Pancreas (tissue), 10 donors: ENCODE results near the gene NDFIP2. TPM values are rescaled to one million over a fixed set of nuclear protein-coding genes. Genes with fewer than 3 reads are reported as not detected.
A peak's percentile ranks its signal among the peaks of the same experiment; 100 is the strongest.

Experiments
- ATAC-seq, 4 donors: fragments of 200-7000 bp; cut with Tn5 transposase; one replicate each; pipeline versions ENCODE4 v1.8.0 to v1.9.1; 2020; ENCODE audit warnings: mild to moderate bottlenecking in 4 of 4, moderate library complexity in 4 of 4
- DNase-seq, 6 donors: peaks; one replicate each; pipeline ENCODE4 v3.0.0-alpha.2; 2020
- FAIRE-seq: peaks from 2 replicates; lab custom pipeline; 2012; peaks lifted over from hg19 to GRCh38; lab: Jason Lieb, UNC
- H3K27ac ChIP-seq, 4 donors: fragments of 200-600 bp; sonication (generic); 1 replicate in 3 of 4; 2 replicates in 1 of 4; pipeline versions ENCODE4 v1.5.0 to v1.8.0; 2020
- H3K27me3 ChIP-seq, 4 donors: fragments of 200-600 bp; one replicate each; pipeline ENCODE4 v1.8.0; 2021
- H3K36me3 ChIP-seq, 3 donors: fragments of 200-600 bp; sonication (generic) in 1 of 3; one replicate each; pipeline versions ENCODE4 v1.5.0 to v1.8.0; 2020 to 2021
- H3K4me1 ChIP-seq, 3 donors: fragments of 200-600 bp; one replicate each; pipeline ENCODE4 v1.8.0; 2021
- H3K4me3 ChIP-seq, 4 donors: fragments of 200-600 bp; sonication (generic) in 2 of 4; one replicate each; pipeline versions ENCODE4 v1.5.0 to v1.8.0; 2020 to 2021
- H3K9me3 ChIP-seq, 4 donors: fragments of 200-600 bp; one replicate each; pipeline ENCODE4 v1.8.0; 2021
- WGBS, 2 donors: extraction: QIAGEN DNeasy Blood & Tissue Kit; methylation state at CpG; one replicate each; pipeline ENCODE4 v1.1.7; 2013; 5-methylcytosine and 5-hydroxymethylcytosine counted together
- intact Hi-C, 3 donors: fragments of 100-400 bp; cut with DNase I; formaldehyde crosslinking; loops; one replicate each; pipeline versions ENCODE4 v1.11.1 to v1.14.2; 2022
- polyA plus RNA-seq, 2 donors: library from polyadenylated mRNA; stranded (reverse); fragments of 200-250 nt; gene quantifications; one replicate each; pipeline ENCODE4 v1.2.3, GENCODE V29; 2013
- total RNA-seq, 6 donors: library from RNA; stranded (reverse); fragmentation: NEBNext Ultra II Directional in 4 of 6; extraction: Animal tissue kit (Norgen Biotek cat#: 25700) in 4 of 6; gene quantifications; one replicate each; pipeline versions ENCODE4 v1.2.1 to v1.2.4, GENCODE V29; 2021 to 2023
- TF ChIP-seq, protein P1 (sequence below), 4 donors: fragments of 200-600 bp; sonication (generic) in 3 of 4; IDR thresholded peaks; one replicate each; pipeline versions ENCODE4 v1.5.0 to v1.8.0; 2021; ENCODE audit warnings: antibody characterized with exemption in 4 of 4
- donor health status: healthy with polysubstance abuse.
- donor health status: DM: no; HTN: no; CAD: no; lungs with moderate emphysema.
- donor health status: DM: no; HTN: no; CAD: no.
- donor health status: control.
- donor health status: control.
- donor health status: Bipolar disorder and iron deficiency.
- donor health status: DM: yes; HTN: yes; CAD: no.
- donor health status: DM: no; HTN: no; CAD: no.
- donor health status: DM: no; HTN: no; CAD: no.
- donor health status: DM: yes; HTN: yes; CAD: no.

The NDFIP2 gene
- total and polyA plus RNA-seq, 8 donors, result 6.3 to 35.0 (median 21.9) TPM

DNA sequence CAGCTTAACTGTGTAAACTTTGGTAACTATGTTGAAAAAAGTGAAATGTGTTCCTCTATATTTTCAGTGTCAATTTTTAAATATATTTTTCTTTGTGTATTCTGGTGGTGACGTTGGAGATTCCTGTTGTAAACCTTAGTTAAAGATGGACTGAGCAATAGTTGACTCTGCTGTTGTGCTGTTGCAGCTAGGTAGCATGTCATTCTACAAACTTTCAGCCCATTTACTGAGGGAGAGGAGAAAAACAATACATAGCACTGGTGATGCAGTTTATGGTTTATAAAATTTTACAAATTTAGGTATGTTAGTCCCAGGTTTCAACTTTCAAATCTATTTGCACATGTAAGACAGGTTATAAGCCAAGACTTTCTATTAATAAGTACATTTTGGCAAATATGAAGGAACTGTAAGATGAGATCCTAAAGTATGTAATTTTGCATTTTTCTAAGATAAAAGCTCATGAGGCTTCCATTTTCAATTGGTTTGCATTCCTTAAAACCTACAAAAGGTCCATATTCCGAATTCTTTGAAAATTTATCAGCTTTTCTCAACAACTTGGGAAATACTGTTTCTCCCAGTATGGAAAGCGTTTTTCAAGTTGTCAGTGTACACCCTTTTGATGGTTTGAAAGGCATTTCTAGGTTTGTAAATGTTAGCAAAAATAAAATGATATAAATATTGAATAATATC lies 1.5 kb downstream of the NDFIP2 start:
- Histone ChIP-seq H3K4me3 (peak overlapping the region in 3 of 4 donors; percentile 41 to 74 (median 65)), H3K4me1 (peaks cover 23 to 45% (median 44%) of the 10 kb centered on the region in 3 donors), H3K9me3 (no peaks in the 10 kb centered on the region), H3K36me3 (no peaks in the 10 kb centered on the region), H3K27ac (no peak overlapping the region), H3K27me3 (no peaks in the 10 kb centered on the region)
- FAIRE-seq, result peak; percentile 17
- ATAC-seq, result no peak
- 37 to 43% methylated on average over 3 of the region's 3 CpGs for WGBS, 2 donors
- no peak for DNase-seq
- intact Hi-C loops, result no loop called here
- TF ChIP-seq, protein P1, sequence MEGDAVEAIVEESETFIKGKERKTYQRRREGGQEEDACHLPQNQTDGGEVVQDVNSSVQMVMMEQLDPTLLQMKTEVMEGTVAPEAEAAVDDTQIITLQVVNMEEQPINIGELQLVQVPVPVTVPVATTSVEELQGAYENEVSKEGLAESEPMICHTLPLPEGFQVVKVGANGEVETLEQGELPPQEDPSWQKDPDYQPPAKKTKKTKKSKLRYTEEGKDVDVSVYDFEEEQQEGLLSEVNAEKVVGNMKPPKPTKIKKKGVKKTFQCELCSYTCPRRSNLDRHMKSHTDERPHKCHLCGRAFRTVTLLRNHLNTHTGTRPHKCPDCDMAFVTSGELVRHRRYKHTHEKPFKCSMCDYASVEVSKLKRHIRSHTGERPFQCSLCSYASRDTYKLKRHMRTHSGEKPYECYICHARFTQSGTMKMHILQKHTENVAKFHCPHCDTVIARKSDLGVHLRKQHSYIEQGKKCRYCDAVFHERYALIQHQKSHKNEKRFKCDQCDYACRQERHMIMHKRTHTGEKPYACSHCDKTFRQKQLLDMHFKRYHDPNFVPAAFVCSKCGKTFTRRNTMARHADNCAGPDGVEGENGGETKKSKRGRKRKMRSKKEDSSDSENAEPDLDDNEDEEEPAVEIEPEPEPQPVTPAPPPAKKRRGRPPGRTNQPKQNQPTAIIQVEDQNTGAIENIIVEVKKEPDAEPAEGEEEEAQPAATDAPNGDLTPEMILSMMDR (IDR thresholded peaks at IDR 0.05), result no peak

GRCh38 chr13:79483086-79483706 lies 2.2 kb downstream of the NDFIP2 start:
- peaks cover 23 to 45% (median 44%) of the 10 kb centered on the region in 3 donors for H3K4me1 ChIP-seq
- no peak for DNase-seq
- H3K27me3 ChIP-seq, result no peaks in the 10 kb centered on the region
- FAIRE-seq, result no peak
- WGBS, 2 donors, result 28 to 37% methylated on average over 4 of the region's 4 CpGs
- peak overlapping the region in 1 of 4 donors; percentile 77 for H3K27ac ChIP-seq
- TF ChIP-seq, protein P1 (IDR thresholded peaks at IDR 0.05), result no peak
- ATAC-seq, result no peak
- no peaks in the 10 kb centered on the region for H3K9me3 ChIP-seq
- H3K36me3 ChIP-seq, result no peaks in the 10 kb centered on the region
- H3K4me3 ChIP-seq, result peak overlapping the region in 1 of 4 donors; percentile 65
- intact Hi-C loops, result no loop called here

DNA sequence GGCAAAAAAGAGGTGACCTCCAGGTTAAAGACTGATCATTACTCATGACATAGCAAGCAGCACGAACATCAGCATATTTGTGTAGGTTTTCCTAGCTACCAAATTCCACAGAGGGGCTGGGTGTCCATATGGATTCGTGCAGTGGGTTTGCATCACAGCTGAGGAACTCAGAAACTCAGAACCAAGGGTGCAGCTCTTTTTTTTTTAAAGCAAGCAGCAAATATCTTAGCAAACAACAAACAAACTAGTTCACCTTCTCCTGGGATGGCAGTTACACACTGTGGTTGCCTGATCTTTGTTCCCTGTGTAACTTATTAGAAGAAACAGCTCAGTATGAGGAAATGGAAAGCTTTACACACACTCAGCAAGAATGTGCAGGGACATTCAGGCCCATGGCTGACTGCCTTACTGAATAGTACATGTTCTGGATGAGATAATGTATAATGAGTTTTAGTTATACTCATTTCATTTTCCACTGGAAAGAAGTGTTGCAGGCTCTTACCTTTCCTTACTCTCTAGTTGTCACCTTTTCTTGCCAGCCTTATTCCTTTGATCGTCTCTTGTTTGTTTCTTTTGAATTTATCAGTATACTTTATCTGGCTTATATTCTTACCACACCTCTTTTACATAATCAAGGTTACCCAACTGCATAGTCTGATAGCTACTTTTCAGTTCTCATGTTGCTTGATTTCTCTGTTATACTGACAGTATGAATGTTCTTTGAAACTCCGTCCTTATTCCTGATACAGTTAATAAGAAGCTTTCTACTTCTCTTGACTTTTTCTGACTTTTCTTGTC lies 4.3 kb downstream of the NDFIP2 start:
- intact Hi-C loops, result no loop called here
- TF ChIP-seq, protein P1 (IDR thresholded peaks at IDR 0.05), result no peak
- no peak overlapping the region for H3K4me3 ChIP-seq
- DNase-seq (peak in 3 of 6 donors; percentile 19 to 44 (median 31)), ATAC-seq (peak; percentile 41 to 67 (median 56)), FAIRE-seq (no peak)
- H3K36me3 ChIP-seq, result no peaks in the 10 kb centered on the region
- H3K4me1 ChIP-seq, result peaks cover 23 to 45% (median 45%) of the 10 kb centered on the region in 3 donors
- H3K27ac ChIP-seq, result peak overlapping the region; percentile 20 to 79 (median 58)
- H3K27me3 ChIP-seq, result no peaks in the 10 kb centered on the region
- no peaks in the 10 kb centered on the region for H3K9me3 ChIP-seq
- 11 to 17% methylated on average over 4 of the region's 4 CpGs for WGBS, 2 donors

DNA sequence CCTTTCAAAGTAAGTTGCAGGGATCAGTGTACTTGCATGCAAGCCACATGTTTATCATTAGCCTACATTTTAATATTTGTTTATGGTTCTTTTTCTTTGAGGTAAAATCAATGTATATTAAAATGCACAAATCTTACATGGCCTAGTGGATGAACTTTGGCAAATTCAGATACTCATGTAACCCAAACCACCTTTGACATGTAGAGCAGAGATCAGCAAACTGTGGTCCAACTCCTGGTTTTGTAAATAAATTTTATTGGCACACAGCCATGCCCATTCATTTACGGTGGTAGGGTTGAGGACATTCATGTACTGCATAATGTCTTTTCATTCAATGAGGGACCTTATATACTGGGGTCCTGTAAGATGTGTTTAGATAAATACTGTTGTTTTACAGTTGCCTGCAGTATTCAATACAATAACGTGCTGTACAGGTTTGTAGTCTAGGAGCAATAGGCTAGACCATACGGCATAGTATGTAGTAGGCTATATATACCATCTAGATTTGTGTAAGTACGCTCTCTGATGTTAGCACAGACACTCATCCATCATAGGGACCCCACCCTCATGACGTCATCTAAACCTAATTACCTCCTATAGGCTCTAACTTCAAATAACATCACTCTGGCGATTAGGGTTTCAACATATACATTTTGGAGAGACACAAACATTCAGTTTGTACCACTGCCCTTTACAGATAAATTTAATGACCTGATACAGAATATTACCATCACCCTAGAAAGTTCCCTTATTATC lies 5.7 kb downstream of the NDFIP2 start:
- intact Hi-C loops, result no loop called here
- Histone ChIP-seq H3K27me3 (no peaks in the 10 kb centered on the region), H3K4me1 (peaks cover 23 to 59% (median 55%) of the 10 kb centered on the region in 3 donors), H3K27ac (no peak overlapping the region), H3K9me3 (no peaks in the 10 kb centered on the region), H3K36me3 (no peaks in the 10 kb centered on the region), H3K4me3 (no peak overlapping the region)
- 68 to 75% methylated on average over 6 of the region's 6 CpGs for WGBS, 2 donors
- TF ChIP-seq, protein P1 (IDR thresholded peaks at IDR 0.05), result no peak
- FAIRE-seq (no peak), DNase-seq (no peak), ATAC-seq (no peak)
